ENCODE data around the gene LIPI.

GRCh38 chr21:14259747-14260146 is 49.0 kb upstream of the LIPI start:
- TF ChIP-seq POLR2A (IDR thresholded peaks at IDR 0.05; ENCODE audit: low read depth, low read length) = no peak
- no peak for TF ChIP-seq POLR2AphosphoS5 (IDR thresholded peaks at IDR 0.05; ENCODE audit: low read depth, low read length)

Measured in GM12892 (cell line).